NCI-H526 (cell line): ENCODE results near the gene MCMBP.
"Not testable (repeated sequence)": the region's sequence is repeated elsewhere in the genome, so short reads cannot be mapped to it uniquely, and the experiment has no call there.

Experiments used
- DNase-seq, 2 experiments: peaks; one replicate each; lab custom pipeline; 2025; lab: John Stamatoyannopoulos, UW

Gene MCMBP

GRCh38 chr10:119830851-119831250 is 41.8 kb downstream of the MCMBP start:
- no peak for DNase-seq

- DNase-seq = no peak
Observed at GRCh38 chr10:119829429-119829828, 43.2 kb downstream of the MCMBP start.

- DNase-seq = no peak
Observed at GRCh38 chr10:119827430-119827829, 45.2 kb downstream of the MCMBP start.

GRCh38 chr10:119826771-119827170 is 45.9 kb downstream of the MCMBP start:
- DNase-seq = no peak

GRCh38 chr10:119824299-119824698 is 48.3 kb downstream of the MCMBP start:
- DNase-seq = no peak

- no peak for DNase-seq
Observed at GRCh38 chr10:119821182-119821581, 51.5 kb downstream of the MCMBP start.

GRCh38 chr10:119818889-119819270 is 53.8 kb downstream of the MCMBP start:
- no peak for DNase-seq

GRCh38 chr10:119817991-119818888 is 54.4 kb downstream of the MCMBP start:
- DNase-seq = no peak

GRCh38 chr10:119815671-119816070 is 57.0 kb downstream of the MCMBP start:
- no peak for DNase-seq

GRCh38 chr10:119812684-119813083 is 60.0 kb downstream of the MCMBP start:
- no peak for DNase-seq

GRCh38 chr10:119811122-119811521 is 61.5 kb downstream of the MCMBP start:
- DNase-seq = no peak

GRCh38 chr10:119807960-119808697 is 64.5 kb downstream of the MCMBP start:
- no peak for DNase-seq

- no peak for DNase-seq
Observed at GRCh38 chr10:119806334-119807130, 66.1 kb downstream of the MCMBP start.

GRCh38 chr10:119805702-119806230 is 66.9 kb downstream of the MCMBP start:
- no peak for DNase-seq

- DNase-seq = no peak
Observed at GRCh38 chr10:119803264-119803663, 69.4 kb downstream of the MCMBP start.

- no peak for DNase-seq
Observed at GRCh38 chr10:119801998-119802538, 70.6 kb downstream of the MCMBP start.

- DNase-seq = peak in 1 of 2 experiments; percentile 11
Observed at GRCh38 chr10:119801176-119801575, 71.5 kb downstream of the MCMBP start.

GRCh38 chr10:119796039-119796438 is 76.6 kb downstream of the MCMBP start:
- no peak for DNase-seq

- not testable (repeated sequence) for DNase-seq
Observed at GRCh38 chr10:119795101-119795500, 77.5 kb downstream of the MCMBP start.

- DNase-seq = peak; percentile 68 to 71
Observed at GRCh38 chr10:119786117-119786769, 86.4 kb downstream of the MCMBP start.
